GM18511 (cell line): ENCODE measurements around the gene SFT2D3.

ENCODE experiments used
- ATAC-seq: cut with Tn5 transposase; IDR thresholded peaks from one replicate; pipeline ENCODE4 v1.9.1; 2021; ENCODE audit warnings: mild to moderate bottlenecking, moderate library complexity; ENCODE audit not compliant: unreplicated experiment

SFT2D3 gene

GRCh38 chr2:127701193-127701650 is at the start of gene SFT2D3:
Gene SFT2D3 (plus strand): TSS chr2:127701497. CDS start chr2:127701529, 32 bp downstream.
- ATAC-seq, result peak; percentile 76

GRCh38 chr2:127651971-127652550 is 49.2 kb upstream of the SFT2D3 start:
- ATAC-seq, result no peak

- no peak for ATAC-seq
Measured at GRCh38 chr2:127652786-127653357, 48.4 kb upstream of the SFT2D3 start.

GRCh38 chr2:127653421-127654083 is 47.7 kb upstream of the SFT2D3 start:
- no peak for ATAC-seq

- no peak for ATAC-seq
Measured at GRCh38 chr2:127654084-127654837, 47.0 kb upstream of the SFT2D3 start.

- ATAC-seq, result no peak
Measured at GRCh38 chr2:127654838-127655175, 46.5 kb upstream of the SFT2D3 start.

GRCh38 chr2:127655209-127656073 is 45.9 kb upstream of the SFT2D3 start:
- ATAC-seq, result no peak

- no peak for ATAC-seq
Measured at GRCh38 chr2:127656569-127657231, 44.6 kb upstream of the SFT2D3 start.

GRCh38 chr2:127657232-127657595 is 44.1 kb upstream of the SFT2D3 start:
- ATAC-seq, result no peak

- no peak for ATAC-seq
Measured at GRCh38 chr2:127658146-127658545, 43.2 kb upstream of the SFT2D3 start.

GRCh38 chr2:127658641-127659407 is 42.5 kb upstream of the SFT2D3 start:
- no peak for ATAC-seq

- no peak for ATAC-seq
Measured at GRCh38 chr2:127659408-127660290, 41.6 kb upstream of the SFT2D3 start.

- no peak for ATAC-seq
Measured at GRCh38 chr2:127660291-127660578, 41.1 kb upstream of the SFT2D3 start.

GRCh38 chr2:127661072-127661649 is 40.1 kb upstream of the SFT2D3 start:
- no peak for ATAC-seq

GRCh38 chr2:127661949-127662510 is 39.3 kb upstream of the SFT2D3 start:
- no peak for ATAC-seq

GRCh38 chr2:127662937-127663565 is 38.2 kb upstream of the SFT2D3 start:
- ATAC-seq, result no peak

GRCh38 chr2:127663566-127664064 is 37.7 kb upstream of the SFT2D3 start:
- no peak for ATAC-seq
